AG09309 (cell line): ENCODE results near the gene C11orf24.
A peak's percentile ranks its signal among the peaks of the same experiment; 100 is the strongest.

ENCODE experiments used
- DNase-seq: peaks from one replicate; pipeline ENCODE4 v3.0.0-alpha.2; 2010; ENCODE audit warnings: low read depth
- H3K4me3 ChIP-seq: 2 replicates; pipeline ENCODE4 v1.5.1; 2011; ENCODE audit warnings: mild to moderate bottlenecking, low read depth, low read length, moderate library complexity; ENCODE audit not compliant: control insufficient read depth
- CTCF ChIP-seq: IDR thresholded peaks from 2 replicates; pipeline ENCODE4 v1.5.1; 2011; ENCODE audit warnings: mild to moderate bottlenecking, low read depth, low read length, inconsistent platforms; ENCODE audit not compliant: insufficient read depth, control insufficient read depth; ENCODE audit errors: missing control alignments

C11orf24 gene

DNA sequence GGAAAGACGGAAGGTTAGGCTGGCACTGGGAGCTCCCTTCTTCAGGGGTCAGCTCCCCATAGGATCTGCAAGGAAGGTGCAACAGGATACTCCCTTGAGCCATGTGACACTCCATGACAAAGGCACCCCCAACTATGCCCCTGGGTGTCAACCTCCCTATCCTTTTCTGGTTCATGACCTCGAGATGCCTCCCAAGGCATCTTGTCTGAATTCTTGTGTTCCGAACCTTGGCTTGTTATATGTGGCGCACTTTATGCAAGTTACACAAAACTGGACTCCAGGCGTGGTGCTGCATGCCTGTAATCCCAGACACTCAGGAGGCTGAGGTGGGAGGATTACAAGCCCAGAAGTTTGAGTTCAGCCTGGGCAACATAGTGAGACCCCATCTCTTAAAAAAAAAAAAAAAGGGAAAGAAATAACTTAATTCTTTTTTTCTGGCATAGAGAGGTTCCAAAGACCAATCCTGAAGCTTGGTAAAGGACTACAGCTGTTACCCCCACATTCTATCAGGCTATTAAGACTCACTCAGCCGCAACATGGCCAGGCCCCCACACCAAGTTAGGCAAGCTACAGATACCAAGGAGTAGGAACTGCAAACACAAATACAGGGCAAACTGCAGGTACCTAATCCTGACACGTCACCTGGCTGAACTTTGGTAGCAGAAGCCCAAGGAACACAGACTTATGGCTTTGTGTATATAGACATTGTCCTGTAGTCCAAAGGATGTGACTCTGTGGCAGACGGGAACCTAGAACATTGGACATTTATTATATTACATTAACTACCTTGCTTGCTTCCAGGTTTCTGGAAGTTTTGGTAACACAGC, 1.4 kb downstream of the C11orf24 start:
- peak overlapping the region; percentile 97 for H3K4me3 ChIP-seq
- no peak for DNase-seq
- TF ChIP-seq CTCF = no peak

- peak; percentile 41 for DNase-seq
- no peak for TF ChIP-seq CTCF
- H3K4me3 ChIP-seq = peak overlapping the region; percentile 5
Measured at GRCh38 chr11:68269414-68270081, 2.2 kb downstream of the C11orf24 start.

DNA sequence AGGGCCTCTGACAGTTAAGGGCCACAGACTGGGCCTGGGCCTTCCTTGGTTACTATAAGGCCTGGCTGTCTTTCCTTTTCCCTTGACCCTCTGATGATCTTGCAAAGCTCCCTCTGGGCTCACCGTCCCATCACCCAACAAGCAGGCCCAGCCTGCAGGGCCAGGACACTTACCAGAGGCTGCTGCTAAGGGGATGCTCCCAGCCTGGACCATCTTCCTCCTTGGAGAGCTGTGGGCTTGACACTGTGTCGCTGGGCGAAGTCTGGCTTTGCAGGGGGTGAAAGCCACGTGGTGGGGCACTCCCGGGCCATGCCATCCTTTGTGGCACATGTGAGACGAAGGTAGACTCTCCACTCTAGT, 3.9 kb downstream of the C11orf24 start:
- H3K4me3 ChIP-seq = no peak overlapping the region
- TF ChIP-seq CTCF = no peak

DNA sequence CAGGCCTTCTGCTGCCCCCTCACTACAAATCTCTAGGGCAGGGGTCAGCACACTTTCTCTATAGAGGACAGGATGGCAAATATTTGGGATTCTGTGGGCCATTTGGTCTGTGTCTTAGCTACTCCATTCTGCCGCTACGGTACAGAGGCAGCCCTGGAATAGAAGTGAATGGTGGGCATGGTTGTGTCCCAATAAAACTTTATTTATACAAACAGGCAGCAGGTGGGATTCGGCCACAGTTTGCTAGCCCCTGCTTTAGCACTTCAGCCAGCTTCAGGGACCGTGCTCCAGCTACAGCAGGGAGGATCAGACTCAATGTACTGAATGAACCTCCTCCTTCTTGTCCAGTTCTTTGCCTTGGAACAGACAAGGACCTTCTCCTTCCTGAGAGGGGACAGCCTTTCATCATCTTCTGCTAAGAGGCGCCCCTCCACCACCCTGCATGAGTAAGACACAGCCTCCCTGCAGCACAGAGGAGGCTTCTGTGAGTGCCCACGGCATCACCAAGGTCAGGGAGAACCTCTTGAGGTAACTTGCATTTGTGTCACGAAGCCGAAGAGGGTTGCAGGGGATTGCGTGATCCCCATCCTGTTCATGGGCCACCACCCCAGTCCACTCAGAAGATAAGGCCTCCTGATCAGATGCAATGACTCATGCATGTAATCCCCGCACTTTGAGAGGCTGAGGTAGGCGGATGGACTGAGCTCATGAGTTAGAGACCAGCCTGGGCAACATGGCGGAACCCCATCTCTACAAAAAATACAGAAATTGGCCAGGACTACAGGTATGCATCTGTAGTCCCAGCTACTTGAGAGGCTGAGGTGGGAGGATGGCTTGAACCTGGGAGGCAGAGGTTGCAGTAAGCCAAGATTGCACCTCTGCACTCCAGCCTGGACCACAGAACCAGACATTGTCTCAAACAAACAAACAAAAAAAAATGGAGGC, 4.6 kb downstream of the C11orf24 start:
- DNase-seq = no peak
- no peak for TF ChIP-seq CTCF
- no peak overlapping the region for H3K4me3 ChIP-seq

More for the DNA sequence above, 3.9 kb downstream of the C11orf24 start:
- no peak for DNase-seq

GRCh38 chr11:68266121-68266891, 5.5 kb downstream of the C11orf24 start:
- no peak for DNase-seq
- H3K4me3 ChIP-seq = no peak overlapping the region
- TF ChIP-seq CTCF = no peak

DNA sequence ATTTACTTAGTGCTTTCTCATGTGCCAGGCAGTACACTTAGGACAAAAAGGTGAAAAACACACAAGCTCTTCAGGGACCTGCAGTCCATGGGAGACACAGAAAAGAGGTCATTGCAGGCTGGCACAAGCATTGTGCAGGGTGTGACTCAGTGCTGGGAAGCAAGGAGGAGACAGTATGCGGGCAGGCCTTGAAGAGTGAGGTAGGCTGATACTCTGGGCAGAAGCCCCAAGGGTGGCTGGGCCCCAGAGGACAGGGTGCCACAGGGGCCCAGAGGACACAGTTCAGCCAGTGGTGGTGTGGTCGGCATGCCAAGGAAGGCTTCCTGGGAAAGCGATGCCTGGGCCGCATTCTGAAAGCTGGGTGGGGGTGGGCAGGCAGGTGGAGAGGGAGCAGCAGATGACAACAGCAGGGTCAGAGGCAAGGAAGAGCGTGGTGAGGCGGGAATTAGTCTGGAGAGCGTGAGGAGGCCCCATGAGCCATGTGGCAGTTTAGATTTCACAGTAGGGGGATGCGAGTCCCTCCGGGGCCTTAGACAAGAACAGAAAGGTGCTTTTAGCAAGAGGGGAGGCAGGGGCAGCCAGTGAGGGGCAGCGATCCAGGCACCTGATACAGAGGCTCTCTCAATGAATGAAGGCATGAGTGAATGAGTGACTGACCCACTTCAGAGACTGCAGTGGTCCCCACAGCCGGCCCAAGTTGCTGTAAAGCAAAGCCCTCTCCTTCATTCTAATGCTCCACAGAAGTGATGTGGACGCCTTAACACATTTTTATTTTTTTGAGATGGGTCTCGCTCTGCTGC, 6.8 kb downstream of the C11orf24 start:
- TF ChIP-seq CTCF = no peak
- H3K4me3 ChIP-seq = no peak overlapping the region
- DNase-seq = no peak
